ENCODE results near the gene ISOC1.
A peak's percentile ranks its signal among the peaks of the same experiment; 100 is the strongest.

ISOC1 gene

DNA sequence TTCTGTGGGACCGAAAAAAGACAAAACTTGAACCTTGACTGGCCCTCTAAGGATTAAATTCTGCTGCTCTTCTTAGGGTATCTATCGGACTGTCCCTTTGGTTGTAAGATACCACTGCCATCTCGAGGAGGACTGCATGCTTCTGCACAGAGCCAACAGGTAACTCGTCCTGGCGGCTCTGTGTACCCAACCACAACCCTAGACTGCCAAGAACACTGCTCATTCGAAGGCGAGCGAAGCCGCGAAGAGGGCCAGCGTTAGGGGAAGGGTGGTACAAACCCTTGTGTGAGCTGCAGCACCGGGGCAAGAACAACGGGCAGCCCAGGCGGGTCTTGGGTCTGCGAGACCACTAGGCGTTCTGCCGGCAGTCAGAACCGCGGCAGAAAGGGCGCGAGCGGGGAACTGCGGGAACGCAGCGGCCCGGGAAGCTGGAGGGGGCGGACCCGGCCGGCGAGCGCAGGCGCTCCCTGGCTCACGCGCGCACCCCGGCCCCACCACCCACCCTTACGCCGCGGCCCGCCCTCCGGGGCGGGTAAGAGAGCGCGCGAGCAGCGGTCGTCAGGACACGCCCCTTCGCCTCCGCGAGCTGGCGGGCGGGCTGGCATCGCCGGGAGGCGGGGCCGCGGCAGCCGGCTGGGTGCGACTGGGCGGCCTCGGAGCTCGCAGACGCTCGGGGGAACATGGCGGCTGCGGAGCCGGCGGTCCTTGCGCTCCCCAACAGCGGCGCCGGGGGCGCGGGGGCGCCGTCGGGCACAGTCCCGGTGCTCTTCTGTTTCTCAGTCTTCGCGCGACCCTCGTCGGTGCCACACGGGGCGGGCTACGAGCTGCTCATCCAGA is at the start of gene ISOC1:
Gene ISOC1 (plus strand): TSS at position 663 of the 837 bp plus-strand sequence. CDS start 18 bp downstream, at position 681.
- DNase-seq (ENCODE audit: low read depth): peak; percentile 83
- no peak for TF ChIP-seq CTCF (conservative IDR thresholded peaks at IDR 0.05; ENCODE audit: control insufficient read depth, insufficient read depth, low read depth, low read length)
- peak within 1 kb of the TSS; percentile 83 for H3K4me3 ChIP-seq (ENCODE audit: control insufficient read depth, low read depth, low read length)

DNA sequence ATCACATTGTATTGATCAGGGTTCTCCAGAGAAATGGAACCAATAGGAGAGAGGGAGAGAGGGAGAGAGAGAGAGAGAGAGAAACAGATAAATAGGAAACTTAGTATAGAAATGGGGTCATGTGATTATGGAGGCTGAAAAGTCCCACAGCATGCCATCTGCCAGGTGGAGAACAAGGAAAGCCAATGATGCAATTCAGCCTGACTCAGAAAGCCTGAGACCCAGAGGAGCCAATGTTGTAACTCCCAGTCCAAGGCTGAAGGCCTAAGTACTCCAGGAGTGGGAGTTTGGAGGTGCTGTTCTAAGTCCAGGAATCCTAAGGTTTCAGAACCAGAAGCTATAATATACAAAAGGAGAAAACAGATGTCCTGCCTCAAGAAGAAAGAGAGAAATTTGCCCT is 48.4 kb upstream of the ISOC1 start:
- TF ChIP-seq CTCF (conservative IDR thresholded peaks at IDR 0.05; ENCODE audit: control insufficient read depth, insufficient read depth, low read depth, low read length): no peak
- H3K4me3 ChIP-seq (ENCODE audit: control insufficient read depth, low read depth, low read length): no peak overlapping the region
- peak; percentile 57 for DNase-seq (ENCODE audit: low read depth)

- no peak for TF ChIP-seq CTCF (conservative IDR thresholded peaks at IDR 0.05; ENCODE audit: control insufficient read depth, insufficient read depth, low read depth, low read length)
- no peak for DNase-seq (ENCODE audit: low read depth)
- H3K4me3 ChIP-seq (ENCODE audit: control insufficient read depth, low read depth, low read length): no peak overlapping the region
Observed at GRCh38 chr5:129048509-129048908, 46.0 kb upstream of the ISOC1 start.

GRCh38 chr5:129049126-129049799 is 45.3 kb upstream of the ISOC1 start:
- no peak for TF ChIP-seq CTCF (conservative IDR thresholded peaks at IDR 0.05; ENCODE audit: control insufficient read depth, insufficient read depth, low read depth, low read length)
- DNase-seq (ENCODE audit: low read depth): peak; percentile 4
- H3K4me3 ChIP-seq (ENCODE audit: control insufficient read depth, low read depth, low read length): no peak overlapping the region

GRCh38 chr5:129051283-129051682 is 43.3 kb upstream of the ISOC1 start:
- no peak for DNase-seq (ENCODE audit: low read depth)
- no peak overlapping the region for H3K4me3 ChIP-seq (ENCODE audit: control insufficient read depth, low read depth, low read length)
- TF ChIP-seq CTCF (conservative IDR thresholded peaks at IDR 0.05; ENCODE audit: control insufficient read depth, insufficient read depth, low read depth, low read length): no peak

GRCh38 chr5:129053438-129053837 is 41.1 kb upstream of the ISOC1 start:
- no peak for TF ChIP-seq CTCF (conservative IDR thresholded peaks at IDR 0.05; ENCODE audit: control insufficient read depth, insufficient read depth, low read depth, low read length)
- no peak for DNase-seq (ENCODE audit: low read depth)
- H3K4me3 ChIP-seq (ENCODE audit: control insufficient read depth, low read depth, low read length): no peak overlapping the region
